Measurements from ENCODE around the gene CFAP77. TPM values are rescaled to one million over a fixed set of nuclear protein-coding genes. Genes with fewer than 3 reads are reported as not detected.

The CFAP77 gene
- total RNA-seq, 1 donor from 2014 or later, result 2.5 TPM

DNA sequence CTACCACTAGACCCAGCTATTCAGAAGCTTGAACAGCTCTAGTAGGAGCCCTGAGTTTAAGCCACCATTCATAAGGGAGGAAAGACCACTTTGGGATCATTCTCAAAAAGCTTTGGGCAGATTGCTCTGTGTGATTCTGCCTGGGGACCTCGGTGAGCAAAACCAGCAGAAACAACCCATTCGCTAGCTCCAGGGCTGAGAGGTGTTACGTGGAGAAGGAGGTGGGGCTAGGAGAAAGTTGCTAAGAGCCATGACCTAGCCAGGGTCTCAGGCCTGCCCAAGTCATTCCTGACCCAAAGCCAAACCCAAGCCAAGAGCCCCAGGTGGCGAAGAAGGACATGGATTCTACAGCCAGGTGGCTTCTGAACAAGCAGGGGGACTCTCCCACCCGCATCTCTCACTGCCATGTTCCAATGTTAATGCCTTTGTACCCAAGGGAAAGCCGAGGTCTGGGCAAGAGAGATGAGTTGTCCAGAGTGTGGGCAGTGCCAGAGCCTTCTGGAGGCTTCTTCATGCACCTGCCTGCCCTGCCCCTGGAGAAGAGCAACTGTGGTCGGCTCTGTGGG is 168.4 kb downstream of the CFAP77 start:
- Histone ChIP-seq H3K4me3 (no peak overlapping the region), H3K27me3 (ENCODE audit: low read depth) (peaks cover 100% of the 10 kb centered on the region), H3K4me1 (peaks cover 20% of the 10 kb centered on the region), H3K27ac (replicated peaks) (no peak overlapping the region), H3K36me3 (no peaks in the 10 kb centered on the region), H3K9me3 (replicated peaks) (no peaks in the 10 kb centered on the region)
- intact Hi-C loops (cut with micrococcal nuclease), result no loop called here
- no peak for DNase-seq
- TF ChIP-seq CTCF (IDR thresholded peaks at IDR 0.05; ENCODE audit: borderline replicate concordance), result no peak

- no peak overlapping the region for H3K27ac ChIP-seq (replicated peaks)
- no peaks in the 10 kb centered on the region for H3K9me3 ChIP-seq (replicated peaks)
- no peak for TF ChIP-seq CTCF (IDR thresholded peaks at IDR 0.05; ENCODE audit: borderline replicate concordance)
- peaks cover 20% of the 10 kb centered on the region for H3K4me1 ChIP-seq
- intact Hi-C loops (cut with micrococcal nuclease), result no loop called here
- peaks cover 100% of the 10 kb centered on the region for H3K27me3 ChIP-seq (ENCODE audit: low read depth)
- H3K36me3 ChIP-seq, result no peaks in the 10 kb centered on the region
- no peak overlapping the region for H3K4me3 ChIP-seq
- DNase-seq, result no peak
Measured at GRCh38 chr9:132579427-132579798, 169.4 kb downstream of the CFAP77 start.

DNA sequence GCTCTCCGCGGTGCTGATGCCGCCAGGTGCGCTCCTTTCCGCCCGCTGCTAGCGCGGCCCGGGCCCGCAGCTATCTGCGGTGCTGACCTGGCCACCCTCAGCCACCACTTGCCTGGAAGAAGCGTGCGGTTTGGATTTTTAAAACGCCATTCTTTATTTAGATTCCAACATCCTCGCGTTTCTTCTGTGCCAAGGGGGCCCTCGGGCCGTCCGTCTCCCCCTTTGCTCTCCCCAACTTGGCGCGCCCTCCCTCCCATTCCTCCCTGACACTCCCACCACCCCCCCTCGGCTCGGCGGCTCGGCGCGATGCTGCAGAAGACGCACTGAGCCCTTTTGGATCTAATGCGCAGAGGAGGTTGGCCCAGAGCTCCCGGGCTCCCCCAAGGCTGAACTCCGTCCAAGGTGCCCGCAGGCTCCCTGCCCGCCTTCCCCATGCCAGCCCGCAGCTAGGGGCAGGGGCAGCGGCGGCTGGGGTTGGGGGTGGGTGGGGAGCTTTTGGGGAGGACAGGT is 172.3 kb downstream of the CFAP77 start, which contains the start of gene BARHL1:
Gene BARHL1 (plus strand): TSS at position 331 of the 510 bp plus-strand sequence. CDS start 192 bp downstream, outside the sequence.
- peak within 1 kb of the TSS; percentile 53 for H3K4me3 ChIP-seq

GRCh38 chr9:132582786-132583583 is 173.0 kb downstream of the CFAP77 start:
- no peak for TF ChIP-seq CTCF (IDR thresholded peaks at IDR 0.05; ENCODE audit: borderline replicate concordance)
- Histone ChIP-seq H3K36me3 (no peaks in the 10 kb centered on the region), H3K27me3 (ENCODE audit: low read depth) (peaks cover 100% of the 10 kb centered on the region), H3K4me3 (no peak overlapping the region), H3K4me1 (peaks cover 27% of the 10 kb centered on the region), H3K27ac (replicated peaks) (no peak overlapping the region), H3K9me3 (replicated peaks) (no peaks in the 10 kb centered on the region)
- intact Hi-C loops (cut with micrococcal nuclease), result no loop called here
- no peak for DNase-seq

More for the DNA sequence above, 172.3 kb downstream of the CFAP77 start, which contains the start of gene BARHL1:
- DNase-seq, result no peak
- Histone ChIP-seq H3K4me1 (peaks cover 26% of the 10 kb centered on the region), H3K36me3 (no peaks in the 10 kb centered on the region), H3K27ac (replicated peaks) (no peak within 1 kb of the TSS), H3K9me3 (replicated peaks) (no peaks in the 10 kb centered on the region), H3K27me3 (ENCODE audit: low read depth) (peaks cover 100% of the 10 kb centered on the region)
- no peak for TF ChIP-seq CTCF (IDR thresholded peaks at IDR 0.05; ENCODE audit: borderline replicate concordance)
- intact Hi-C loops (cut with micrococcal nuclease), result no loop called here

DNA sequence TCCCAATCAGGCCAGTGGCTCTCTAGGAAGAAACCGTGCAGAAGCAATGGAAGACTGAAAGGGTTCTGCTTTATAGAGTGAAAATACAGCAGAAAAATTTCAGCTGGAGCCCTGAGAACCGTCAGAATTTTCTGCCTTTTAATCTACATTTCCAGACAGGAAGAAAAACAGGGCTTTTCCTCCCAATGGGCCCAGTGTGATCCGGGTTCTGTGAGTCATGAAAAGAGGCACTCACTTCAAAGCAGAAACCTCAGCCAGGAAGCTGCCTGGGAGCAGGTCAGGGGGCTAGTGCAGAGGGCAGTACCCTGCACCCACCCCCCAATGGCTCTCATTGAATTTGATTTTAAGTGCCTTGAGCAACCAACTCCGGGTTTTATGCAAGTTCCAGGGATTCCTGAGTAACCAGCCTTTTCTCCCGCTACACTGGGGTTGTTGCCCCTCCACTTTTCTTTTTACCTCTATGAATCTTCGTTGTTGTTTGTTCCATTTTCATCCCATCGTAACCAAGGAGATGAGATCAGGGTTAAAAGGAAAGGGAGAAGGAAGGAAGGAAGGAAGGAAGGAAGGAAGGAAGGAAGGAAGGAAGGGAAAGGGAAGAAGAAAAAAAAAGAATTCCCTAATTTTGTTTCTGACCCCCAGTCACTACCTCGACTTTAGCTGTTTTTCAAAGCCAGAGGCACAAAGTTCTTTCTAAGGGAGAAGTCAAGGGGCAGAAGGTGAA is 173.7 kb downstream of the CFAP77 start:
- peaks cover 27% of the 10 kb centered on the region for H3K4me1 ChIP-seq
- intact Hi-C loops (cut with micrococcal nuclease), result no loop called here
- no peak overlapping the region for H3K4me3 ChIP-seq
- H3K27me3 ChIP-seq (ENCODE audit: low read depth), result peaks cover 100% of the 10 kb centered on the region
- no peaks in the 10 kb centered on the region for H3K9me3 ChIP-seq (replicated peaks)
- no peak for TF ChIP-seq CTCF (IDR thresholded peaks at IDR 0.05; ENCODE audit: borderline replicate concordance)
- no peaks in the 10 kb centered on the region for H3K36me3 ChIP-seq
- no peak overlapping the region for H3K27ac ChIP-seq (replicated peaks)
- no peak for DNase-seq

Measured in left ventricle myocardium inferior (tissue), 1 donor.